ENCODE results near the gene GRIK4.

The GRIK4 gene

GRCh38 chr11:120985718-120986569, 474.4 kb downstream of the GRIK4 start:
- no peak for TF ChIP-seq REST (IDR thresholded peaks at IDR 0.05; ENCODE audit: insufficient read depth in 1 of 2, low read depth in 2 of 2, low read length in 2 of 2)
- TF ChIP-seq SIN3A (IDR thresholded peaks at IDR 0.05; ENCODE audit: borderline replicate concordance, insufficient read depth, low read length) = no peak
- TF ChIP-seq POLR2AphosphoS5 (IDR thresholded peaks at IDR 0.05; ENCODE audit: low read depth, low read length) = no peak
- TF ChIP-seq FOXP2 (optimal IDR thresholded peaks at IDR 0.05; ENCODE audit: borderline replicate concordance, extremely low read depth, extremely low read length, insufficient read depth) = no peak
- no peak for TF ChIP-seq TAF1 (IDR thresholded peaks at IDR 0.05; ENCODE audit: borderline replicate concordance, insufficient read depth, low read length)

GRCh38 chr11:120988603-120989002, 477.1 kb downstream of the GRIK4 start:
- TF ChIP-seq REST (IDR thresholded peaks at IDR 0.05; ENCODE audit: insufficient read depth in 1 of 2, low read depth in 2 of 2, low read length in 2 of 2) (no peak), TAF1 (IDR thresholded peaks at IDR 0.05; ENCODE audit: borderline replicate concordance, insufficient read depth, low read length) (no peak), POLR2AphosphoS5 (IDR thresholded peaks at IDR 0.05; ENCODE audit: low read depth, low read length) (no peak), FOXP2 (optimal IDR thresholded peaks at IDR 0.05; ENCODE audit: borderline replicate concordance, extremely low read depth, extremely low read length, insufficient read depth) (no peak), SIN3A (IDR thresholded peaks at IDR 0.05; ENCODE audit: borderline replicate concordance, insufficient read depth, low read length) (no peak)

GRCh38 chr11:120991830-120992686, 480.5 kb downstream of the GRIK4 start:
- no peak for TF ChIP-seq TAF1 (IDR thresholded peaks at IDR 0.05; ENCODE audit: borderline replicate concordance, insufficient read depth, low read length)

- TF ChIP-seq POLR2AphosphoS5 (IDR thresholded peaks at IDR 0.05; ENCODE audit: low read depth, low read length) (no peak), SIN3A (IDR thresholded peaks at IDR 0.05; ENCODE audit: borderline replicate concordance, insufficient read depth, low read length) (no peak), FOXP2 (optimal IDR thresholded peaks at IDR 0.05; ENCODE audit: borderline replicate concordance, extremely low read depth, extremely low read length, insufficient read depth) (no peak), TAF1 (IDR thresholded peaks at IDR 0.05; ENCODE audit: borderline replicate concordance, insufficient read depth, low read length) (no peak), REST (IDR thresholded peaks at IDR 0.05; ENCODE audit: insufficient read depth in 1 of 2, low read depth in 2 of 2, low read length in 2 of 2) (no peak)
Observed at GRCh38 chr11:120994091-120994859, 482.7 kb downstream of the GRIK4 start.

GRCh38 chr11:120995184-120995583, 483.6 kb downstream of the GRIK4 start:
- TF ChIP-seq POLR2AphosphoS5 (IDR thresholded peaks at IDR 0.05; ENCODE audit: low read depth, low read length) (no peak), REST (IDR thresholded peaks at IDR 0.05; ENCODE audit: insufficient read depth in 1 of 2, low read depth in 2 of 2, low read length in 2 of 2) (no peak), TAF1 (IDR thresholded peaks at IDR 0.05; ENCODE audit: borderline replicate concordance, insufficient read depth, low read length) (no peak), SIN3A (IDR thresholded peaks at IDR 0.05; ENCODE audit: borderline replicate concordance, insufficient read depth, low read length) (no peak), FOXP2 (optimal IDR thresholded peaks at IDR 0.05; ENCODE audit: borderline replicate concordance, extremely low read depth, extremely low read length, insufficient read depth) (no peak)

Data from PFSK-1 (cell line).